Measurements from ENCODE around the gene MT1E. TPM values are rescaled to one million over a fixed set of nuclear protein-coding genes. Genes with fewer than 3 reads are reported as not detected.
"Not testable (repeated sequence)": the region's sequence is repeated elsewhere in the genome, so short reads cannot be mapped to it uniquely, and the experiment has no call there.

The MT1E gene
- total RNA-seq (2014; rRNA removed; shearing (Covaris generic)): not detected in 2 replicates

GRCh38 chr16:56625140-56625942 lies at the start of gene MT1E:
Gene MT1E, plus strand, starts transcription at chr16:56625781. Its CDS starts 71 bp downstream, at chr16:56625852.
- in situ Hi-C loops (cut with HindIII; ENCODE audit: low sequenced_read_pairs): no loop called here
- DNase-seq (ENCODE audit: low spot score): peak; percentile 72

GRCh38 chr16:56576585-56577299 lies 48.8 kb upstream of the MT1E start:
- DNase-seq (ENCODE audit: low spot score): peak; percentile 28
- in situ Hi-C loops (cut with HindIII; ENCODE audit: low sequenced_read_pairs): no loop called here

- in situ Hi-C loops (cut with HindIII; ENCODE audit: low sequenced_read_pairs): no loop called here
- no peak for DNase-seq (ENCODE audit: low spot score)
Measured at GRCh38 chr16:56577300-56577625, 48.3 kb upstream of the MT1E start.

- in situ Hi-C loops (cut with HindIII; ENCODE audit: low sequenced_read_pairs): no loop called here
- DNase-seq (ENCODE audit: low spot score): no peak
Measured at GRCh38 chr16:56580391-56581048, 45.1 kb upstream of the MT1E start.

- in situ Hi-C loops (cut with HindIII; ENCODE audit: low sequenced_read_pairs); DNase-seq (ENCODE audit: low spot score): not testable (repeated sequence)
Measured at GRCh38 chr16:56582911-56583310, 42.7 kb upstream of the MT1E start.

GRCh38 chr16:56583351-56584168 lies 42.0 kb upstream of the MT1E start:
- in situ Hi-C loops (cut with HindIII; ENCODE audit: low sequenced_read_pairs): no loop called here

GRCh38 chr16:56584276-56584675 lies 41.3 kb upstream of the MT1E start:
- no peak for DNase-seq (ENCODE audit: low spot score)
- in situ Hi-C loops (cut with HindIII; ENCODE audit: low sequenced_read_pairs): no loop called here

More at GRCh38 chr16:56583351-56584168, 42.0 kb upstream of the MT1E start:
- no peak for DNase-seq (ENCODE audit: low spot score)

- DNase-seq (ENCODE audit: low spot score): no peak
- in situ Hi-C loops (cut with HindIII; ENCODE audit: low sequenced_read_pairs): no loop called here
Measured at GRCh38 chr16:56588781-56589140, 36.8 kb upstream of the MT1E start.

- in situ Hi-C loops (cut with HindIII; ENCODE audit: low sequenced_read_pairs): no loop called here
Measured at GRCh38 chr16:56589141-56590039, 36.2 kb upstream of the MT1E start, which contains the start of gene MT3. Gene MT3, plus strand, starts transcription at chr16:56589528. Its CDS starts 63 bp downstream, at chr16:56589591.

GRCh38 chr16:56591377-56592060 lies 34.1 kb upstream of the MT1E start:
- no peak for DNase-seq (ENCODE audit: low spot score)
- in situ Hi-C loops (cut with HindIII; ENCODE audit: low sequenced_read_pairs): no loop called here

More at GRCh38 chr16:56589141-56590039, 36.2 kb upstream of the MT1E start, which contains the start of gene MT3:
- peak; percentile 80 for DNase-seq (ENCODE audit: low spot score)

GRCh38 chr16:56593573-56594291 lies 31.8 kb upstream of the MT1E start:
- in situ Hi-C loops (cut with HindIII; ENCODE audit: low sequenced_read_pairs): no loop called here
- no peak for DNase-seq (ENCODE audit: low spot score)

- no peak for DNase-seq (ENCODE audit: low spot score)
Measured at GRCh38 chr16:56594292-56594619, 31.3 kb upstream of the MT1E start.

GRCh38 chr16:56600398-56600999 lies 25.1 kb upstream of the MT1E start:
- DNase-seq (ENCODE audit: low spot score): peak; percentile 89
- in situ Hi-C loops (cut with HindIII; ENCODE audit: low sequenced_read_pairs): no loop called here

More at GRCh38 chr16:56594292-56594619, 31.3 kb upstream of the MT1E start:
- in situ Hi-C loops (cut with HindIII; ENCODE audit: low sequenced_read_pairs): no loop called here

GRCh38 chr16:56601325-56601724 lies 24.3 kb upstream of the MT1E start:
- in situ Hi-C loops (cut with HindIII; ENCODE audit: low sequenced_read_pairs): no loop called here
- DNase-seq (ENCODE audit: low spot score): peak; percentile 65

GRCh38 chr16:56603589-56603988 lies 22.0 kb upstream of the MT1E start:
- peak; percentile 66 for DNase-seq (ENCODE audit: low spot score)

GRCh38 chr16:56604966-56605365 lies 20.6 kb upstream of the MT1E start:
- in situ Hi-C loops (cut with HindIII; ENCODE audit: low sequenced_read_pairs): no loop called here
- no peak for DNase-seq (ENCODE audit: low spot score)

More at GRCh38 chr16:56603589-56603988, 22.0 kb upstream of the MT1E start:
- in situ Hi-C loops (cut with HindIII; ENCODE audit: low sequenced_read_pairs): no loop called here

GRCh38 chr16:56605475-56605874 lies 20.1 kb upstream of the MT1E start:
- in situ Hi-C loops (cut with HindIII; ENCODE audit: low sequenced_read_pairs): no loop called here
- no peak for DNase-seq (ENCODE audit: low spot score)

All from G401 (cell line).